HG03060 (cell line): ENCODE data around the gene ESCO1.

Experiments
- ATAC-seq: cut with Tn5 transposase; IDR thresholded peaks from one replicate; pipeline ENCODE4 v1.9.1; 2021; ENCODE audit warnings: low read depth, moderate number of reproducible peaks; ENCODE audit not compliant: unreplicated experiment

Gene ESCO1

DNA sequence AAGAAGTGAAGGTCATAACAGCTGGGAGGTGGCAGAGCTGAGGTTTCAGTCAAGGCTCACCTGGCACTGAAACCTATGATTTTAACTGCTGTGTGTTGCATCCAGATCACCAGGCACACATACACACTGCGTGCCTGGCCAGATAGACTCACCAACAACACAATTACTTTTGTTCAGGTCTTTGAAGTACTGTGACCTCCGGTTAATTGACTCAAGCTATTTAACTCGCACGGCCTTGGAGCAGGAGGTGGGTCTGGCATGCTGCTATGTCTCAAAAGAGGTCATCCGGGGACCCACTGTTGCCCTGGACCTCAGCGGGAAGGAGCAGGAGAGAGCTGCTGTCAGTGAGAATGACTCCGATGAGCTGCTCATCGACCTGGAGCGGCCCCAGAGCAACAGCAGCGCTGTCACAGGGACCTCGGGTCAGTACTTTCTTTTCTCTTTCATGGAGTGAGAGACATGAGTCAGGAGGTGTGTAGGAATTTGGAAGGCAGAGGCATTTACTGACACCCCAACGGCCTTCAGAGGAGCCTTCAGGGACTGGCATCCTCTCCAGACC lies 104.1 kb downstream of the ESCO1 start:
- ATAC-seq, result no peak

DNA sequence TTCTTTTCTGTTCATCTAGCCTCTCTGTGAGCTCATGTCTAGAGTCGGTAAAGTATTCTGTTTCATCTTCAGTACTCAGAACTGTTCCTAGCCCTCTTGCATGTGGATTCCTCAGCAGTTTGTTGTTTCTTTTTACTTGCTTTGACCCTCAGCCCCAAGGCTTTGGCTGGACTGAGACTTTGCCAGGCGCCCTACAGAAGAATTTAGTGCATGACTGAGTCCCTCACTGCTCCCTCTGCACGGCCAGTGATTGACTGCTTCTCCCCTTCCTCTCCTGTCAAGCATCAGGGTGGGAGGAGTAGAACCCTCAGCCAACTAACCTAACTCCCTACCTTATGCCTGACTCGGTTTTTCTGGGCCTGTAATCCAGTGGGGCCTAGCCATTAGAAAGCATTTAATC lies 109.8 kb downstream of the ESCO1 start:
- no peak for ATAC-seq

- no peak for ATAC-seq
Measured at GRCh38 chr18:21489919-21490495, 110.5 kb downstream of the ESCO1 start.

- no peak for ATAC-seq
Measured at GRCh38 chr18:21489119-21489750, 111.3 kb downstream of the ESCO1 start.

DNA sequence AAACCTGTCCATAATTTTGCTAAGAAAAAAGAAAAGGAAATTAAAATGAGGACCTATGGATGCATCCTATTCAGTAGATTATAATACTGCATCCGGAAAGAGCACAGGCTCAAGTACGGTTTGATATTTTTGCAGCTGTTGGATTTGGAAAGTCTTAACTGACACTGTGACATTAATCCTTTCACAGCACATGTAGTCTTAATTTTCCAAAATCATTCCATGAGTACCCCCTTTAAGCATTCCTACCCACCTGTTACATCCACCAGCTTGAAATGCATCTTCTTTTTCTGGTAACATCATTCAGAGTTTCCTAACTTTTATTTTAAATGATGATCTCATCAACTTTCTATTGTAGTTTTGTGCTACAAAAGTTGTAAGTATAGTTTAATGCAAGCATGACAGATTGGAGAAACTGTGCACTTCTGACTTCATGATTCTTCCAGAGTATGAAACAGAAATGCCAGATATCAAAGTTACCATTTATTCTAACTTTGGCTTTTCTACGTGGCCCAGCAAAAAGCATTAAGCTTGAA lies 113.5 kb downstream of the ESCO1 start:
- no peak for ATAC-seq

DNA sequence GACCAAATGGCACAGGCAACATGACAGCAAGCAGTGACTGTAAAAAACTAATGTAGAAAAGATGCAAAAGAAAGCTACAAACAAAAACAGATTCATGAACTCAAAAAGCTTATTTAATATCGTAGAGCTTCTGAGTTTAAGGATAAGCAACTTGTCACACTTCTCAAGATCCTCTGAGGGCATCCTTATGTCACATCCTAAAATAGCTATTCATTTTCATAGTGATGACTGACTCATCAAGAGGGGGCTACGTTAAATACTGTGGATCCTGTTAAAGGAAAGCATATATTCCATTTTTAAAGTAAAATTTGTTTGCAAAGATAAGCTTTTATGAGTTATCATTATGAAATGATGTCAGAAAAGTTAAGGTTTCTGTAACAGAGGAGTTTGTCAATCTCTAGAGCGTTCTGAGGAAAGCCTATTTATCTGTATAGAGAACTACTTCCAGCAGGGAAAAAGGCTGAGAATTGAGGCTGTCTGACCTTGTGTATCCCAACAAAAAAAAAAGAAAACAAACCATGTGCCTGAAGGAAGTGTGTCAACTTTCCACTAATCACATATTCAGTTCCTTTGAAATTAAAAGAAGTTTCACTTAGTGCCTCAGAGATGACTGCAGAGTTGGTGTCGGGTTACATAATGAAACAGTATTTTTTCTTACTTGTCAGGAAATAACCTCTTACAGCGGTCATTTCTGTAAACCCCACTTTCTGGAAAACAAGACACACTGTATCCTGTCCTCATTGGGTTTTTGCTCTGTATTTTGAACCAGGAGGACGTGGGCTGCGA lies 115.5 kb downstream of the ESCO1 start:
- no peak for ATAC-seq

DNA sequence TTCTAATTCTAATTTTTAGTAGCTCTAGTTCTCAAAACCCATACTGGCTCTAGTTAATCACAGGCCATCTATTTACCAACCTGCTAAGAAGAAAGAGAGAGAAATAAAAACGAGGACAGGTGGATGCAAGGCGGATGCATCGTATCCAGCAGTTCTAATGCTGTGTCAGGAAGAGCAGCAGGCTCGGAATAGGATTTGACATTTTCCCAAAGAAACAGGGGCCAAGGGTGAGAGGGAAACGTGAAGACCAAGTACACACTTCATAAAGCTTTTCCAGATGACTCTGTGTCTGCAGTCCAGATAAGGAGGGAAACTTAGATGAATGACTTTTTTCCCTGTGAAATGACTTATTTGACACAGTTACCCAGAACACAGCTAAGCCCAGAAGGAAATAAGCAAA lies 117.5 kb downstream of the ESCO1 start:
- no peak for ATAC-seq

DNA sequence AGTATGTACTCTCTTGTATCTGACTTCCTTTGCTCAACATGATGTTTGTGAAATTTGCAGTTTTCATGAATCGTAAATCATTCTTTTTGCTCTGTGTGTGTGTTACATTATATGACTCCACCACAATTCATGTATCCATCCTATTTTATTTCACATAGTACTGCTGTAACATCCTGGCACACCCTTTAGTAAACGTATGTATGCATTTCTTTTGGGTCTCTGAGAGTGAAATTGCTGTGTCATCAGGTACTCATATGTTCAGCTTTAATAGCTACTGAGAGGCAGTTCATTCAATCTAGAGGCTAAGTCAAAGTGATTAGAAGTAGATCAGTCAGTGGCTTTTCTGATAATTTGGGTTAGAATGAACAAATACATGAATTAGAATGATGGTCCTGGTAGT lies 118.8 kb downstream of the ESCO1 start:
- ATAC-seq, result no peak

DNA sequence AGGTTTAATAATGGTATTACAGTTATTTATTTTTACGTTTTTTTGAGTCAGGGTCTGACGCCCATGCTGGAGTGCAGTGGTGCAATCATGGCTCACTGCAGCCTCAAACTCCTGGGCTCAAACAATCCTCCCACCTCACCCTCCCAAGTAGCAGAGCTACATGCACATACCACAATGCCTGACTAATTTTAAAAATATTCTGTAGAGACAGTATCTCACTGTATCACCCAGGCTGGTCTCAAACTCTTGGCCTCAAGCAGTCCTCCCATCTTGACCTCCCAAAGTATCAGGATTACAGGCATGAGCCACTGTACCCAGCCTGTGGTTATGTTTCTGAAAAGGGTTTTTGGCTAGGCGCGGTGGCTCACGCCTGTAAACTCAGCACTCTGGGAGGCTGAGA lies 120.8 kb downstream of the ESCO1 start:
- ATAC-seq, result no peak
